ENCODE measurements around the gene PIGT.

PIGT gene

DNA sequence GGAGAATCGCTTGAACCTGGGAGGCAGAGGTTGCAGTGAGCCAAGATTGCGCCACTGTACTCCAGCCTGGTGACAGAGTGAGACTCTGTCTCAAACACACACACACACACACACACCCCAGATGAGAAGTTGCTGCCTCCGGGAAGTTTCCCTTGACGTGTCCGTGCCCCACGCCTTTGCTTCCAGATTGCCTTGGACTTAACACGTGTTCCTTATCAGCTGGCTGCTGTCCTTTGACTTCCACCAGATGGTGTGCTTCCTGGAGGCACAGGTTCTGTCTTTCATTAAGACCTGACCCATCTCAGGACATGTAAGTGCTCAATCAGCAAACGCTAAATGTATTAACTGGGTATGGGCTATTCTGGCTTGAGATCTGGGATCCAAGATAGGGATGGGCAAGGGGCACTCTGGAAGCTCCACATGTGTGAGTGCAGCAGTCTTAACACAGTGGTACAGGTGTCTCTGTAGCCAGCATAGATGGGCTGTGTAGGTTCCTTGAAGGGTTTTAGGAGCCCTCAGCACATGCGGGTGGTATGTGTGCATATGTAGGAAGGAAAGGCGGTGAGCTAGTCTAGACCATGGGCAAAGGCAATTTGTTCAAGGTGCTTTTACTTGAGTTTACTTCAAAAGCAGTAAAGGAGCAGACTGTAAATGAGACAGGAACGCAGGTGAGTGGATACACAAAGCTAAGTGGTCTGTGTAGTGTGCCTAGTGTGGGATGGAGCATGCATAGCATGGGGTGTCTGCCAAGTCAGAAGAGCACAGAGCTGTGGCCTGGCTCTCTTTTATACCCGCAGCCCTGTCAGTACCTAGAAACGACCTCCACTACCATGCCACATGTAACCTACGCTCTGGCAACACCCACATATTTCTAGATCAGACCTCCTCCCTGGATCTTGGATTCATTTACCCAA lies 11.6 kb downstream of the PIGT start:
- no peak for DNase-seq (ENCODE audit: low read depth in 2 of 2)

GRCh38 chr20:45429618-45430017 lies 13.7 kb downstream of the PIGT start:
- DNase-seq (ENCODE audit: low read depth in 2 of 2) = no peak

DNA sequence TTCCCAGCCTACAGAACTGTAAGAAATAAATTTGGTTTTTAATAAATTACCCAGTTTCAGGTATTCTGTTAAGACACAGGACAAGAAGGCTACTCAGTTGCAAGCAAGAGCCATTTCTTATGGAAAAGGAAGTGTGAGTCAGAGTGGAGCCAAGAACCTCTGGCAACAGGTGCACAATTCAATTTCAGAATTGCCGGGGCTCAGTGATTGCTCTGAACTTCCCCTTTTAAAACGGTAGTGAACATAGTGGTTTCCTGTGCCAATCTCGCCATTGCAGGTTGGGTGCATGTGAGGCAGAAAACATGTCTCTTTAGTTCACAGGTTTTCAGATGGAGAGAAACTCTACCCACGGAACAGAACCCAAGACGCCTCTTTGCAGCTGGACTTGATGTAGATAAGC lies 16.4 kb downstream of the PIGT start:
- no peak for DNase-seq (ENCODE audit: low read depth in 2 of 2)

GRCh38 chr20:45433316-45433715 lies 17.4 kb downstream of the PIGT start:
- DNase-seq (ENCODE audit: low read depth in 2 of 2) = no peak

DNA sequence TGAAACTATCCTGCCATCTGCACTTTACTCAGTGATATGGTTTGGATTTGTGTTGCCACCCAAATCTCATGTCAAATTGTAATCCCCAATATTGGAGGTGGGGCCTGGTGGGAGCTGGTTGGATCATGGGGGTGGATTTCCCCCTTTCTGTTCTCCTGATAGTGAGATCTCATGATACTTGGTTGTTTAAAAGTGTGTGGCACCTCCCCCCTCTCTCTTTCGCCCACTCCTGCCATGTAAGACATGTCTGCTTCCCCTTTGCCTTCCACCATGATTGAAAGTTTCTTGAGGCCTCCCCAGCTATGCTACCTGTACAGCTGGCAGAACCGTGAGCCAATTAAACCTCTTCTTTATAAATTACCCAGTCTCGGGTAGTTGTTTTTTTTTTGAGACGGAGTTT lies 18.0 kb downstream of the PIGT start:
- no peak for DNase-seq (ENCODE audit: low read depth in 2 of 2)

DNA sequence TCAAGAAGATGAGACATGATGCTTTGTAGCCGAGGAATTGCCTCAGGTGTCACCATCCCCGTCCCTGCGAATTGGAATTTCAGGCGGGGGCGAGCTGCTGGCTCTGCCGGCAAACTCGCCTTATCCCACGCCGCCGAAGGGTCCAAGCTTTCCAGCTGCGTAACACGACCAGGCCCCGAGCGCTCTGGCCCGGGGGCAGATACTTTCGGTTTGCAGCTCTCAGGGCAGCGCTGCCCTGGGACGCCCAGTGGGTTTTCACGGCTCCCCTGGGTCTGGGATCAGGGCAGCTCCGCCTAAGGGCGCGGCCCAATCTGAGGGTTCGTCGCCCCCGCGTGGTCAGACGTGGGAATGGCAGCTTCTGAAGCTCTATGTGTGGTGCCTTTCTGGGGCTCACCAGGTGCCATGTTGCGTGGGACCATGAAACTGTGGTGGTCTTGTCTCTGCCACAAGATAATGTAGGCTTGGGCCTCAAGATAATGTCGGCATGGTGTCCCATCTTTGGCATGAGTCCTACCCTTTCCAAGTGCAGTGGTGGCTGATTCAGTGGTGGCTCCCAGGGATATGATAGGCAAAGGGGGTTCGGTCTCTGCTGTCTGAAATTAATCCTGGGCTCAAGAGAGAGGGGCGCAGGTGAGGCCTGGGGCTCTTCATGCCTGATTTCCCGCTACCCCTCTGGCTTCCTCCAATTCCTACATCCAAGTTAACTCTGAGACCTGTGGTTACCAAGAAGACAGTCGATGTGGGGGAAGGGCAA lies 21.0 kb downstream of the PIGT start:
- peak; percentile 71 to 76 for DNase-seq (ENCODE audit: low read depth in 2 of 2)

DNA sequence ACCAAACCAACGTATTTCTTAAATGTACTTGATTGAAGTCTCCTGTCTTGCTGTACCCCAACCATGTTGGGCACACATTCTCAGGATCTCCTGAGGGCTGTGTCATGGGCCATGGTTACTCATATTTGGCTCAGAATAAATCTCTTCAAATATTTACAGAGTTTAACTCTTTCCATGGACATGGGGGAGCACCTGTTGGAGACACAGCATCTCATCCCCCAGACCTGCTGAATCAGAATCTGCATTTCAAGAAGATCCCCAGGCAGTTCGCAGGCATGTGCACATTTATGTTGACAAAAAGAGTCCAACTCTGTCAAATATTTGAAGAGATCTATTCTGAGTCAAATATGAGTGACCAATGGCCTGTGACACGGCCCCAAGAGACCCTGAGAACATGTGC lies 24.5 kb downstream of the PIGT start:
- no peak for DNase-seq (ENCODE audit: low read depth in 2 of 2)

DNA sequence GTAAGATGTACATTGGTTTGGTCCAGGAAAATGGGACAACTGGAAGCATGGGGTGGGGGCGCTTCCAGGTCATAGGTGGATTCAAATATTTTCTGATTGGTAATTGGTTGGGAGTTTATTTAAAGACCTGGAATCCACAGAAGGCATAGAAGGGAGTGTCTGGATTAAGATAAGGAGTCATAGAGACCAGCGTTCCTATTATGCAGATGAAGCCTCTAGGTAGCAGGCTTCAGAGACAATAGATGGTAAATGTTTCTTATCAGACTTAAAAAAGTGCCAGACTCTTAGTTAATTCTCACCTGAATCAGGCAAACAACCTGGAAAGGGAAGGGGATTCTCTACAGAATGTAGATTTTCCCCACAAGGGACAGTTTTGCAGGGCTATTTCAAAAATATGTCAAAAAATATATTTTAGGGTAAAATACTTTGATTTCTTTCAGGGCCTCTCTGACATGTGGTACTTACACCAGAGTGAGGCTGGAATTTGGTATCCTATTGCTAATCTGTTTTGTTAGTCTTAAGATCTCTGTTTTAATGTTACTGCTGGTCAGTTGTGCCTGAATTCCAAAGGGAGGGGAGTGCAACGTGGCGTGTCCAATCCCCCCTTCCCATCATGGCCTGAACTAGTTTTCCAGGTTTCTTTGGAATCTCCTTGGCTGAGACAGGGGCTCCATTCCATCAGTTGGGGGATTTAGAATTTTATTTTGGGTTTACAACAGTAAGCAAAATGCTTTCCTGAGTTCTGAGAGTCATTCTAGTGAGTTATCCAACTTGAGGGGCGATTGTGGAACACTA lies 25.1 kb downstream of the PIGT start:
- no peak for DNase-seq (ENCODE audit: low read depth in 2 of 2)

GRCh38 chr20:45441746-45442145 lies 25.8 kb downstream of the PIGT start:
- DNase-seq (ENCODE audit: low read depth in 2 of 2) = no peak

- no peak for DNase-seq (ENCODE audit: low read depth in 2 of 2)
Measured at GRCh38 chr20:45444050-45444449, 28.1 kb downstream of the PIGT start.

DNA sequence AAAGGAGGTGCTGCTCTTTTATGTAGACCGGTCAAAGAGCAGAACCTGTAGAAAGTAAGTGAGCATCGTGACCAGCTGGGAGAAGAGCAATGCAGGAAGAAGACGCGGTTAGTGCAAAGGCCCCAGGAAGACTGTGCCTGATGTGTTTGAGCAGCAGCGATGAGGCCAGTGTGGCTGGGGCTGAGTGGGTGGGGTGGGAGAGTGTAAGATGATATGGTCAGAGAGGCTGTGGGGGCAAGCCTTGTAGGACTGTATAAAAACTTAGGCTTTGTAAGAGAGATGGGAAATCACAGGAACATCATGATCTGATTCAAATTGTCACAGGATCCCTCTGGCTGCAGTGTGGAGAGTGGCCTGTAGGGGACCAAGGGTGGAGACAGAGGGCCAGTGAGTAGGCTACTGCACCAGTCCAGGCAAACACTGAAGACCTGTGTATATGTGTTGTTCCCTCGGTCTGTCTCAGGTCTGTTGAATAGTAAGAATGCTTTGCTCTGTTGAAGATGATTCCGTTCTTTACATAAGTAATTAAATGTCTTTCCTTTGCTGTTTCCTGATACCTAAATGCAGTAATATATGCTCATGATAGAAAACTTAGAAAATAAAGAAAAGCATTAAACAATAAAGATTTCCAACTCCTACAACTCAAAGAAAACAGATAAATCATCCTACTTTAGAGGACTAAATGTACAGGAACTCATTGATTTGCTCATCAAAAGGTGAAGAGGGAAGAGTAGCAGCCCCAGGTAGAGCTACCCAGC lies 30.0 kb downstream of the PIGT start:
- no peak for DNase-seq (ENCODE audit: low read depth in 2 of 2)

- no peak for DNase-seq (ENCODE audit: low read depth in 2 of 2)
Measured at GRCh38 chr20:45448270-45448669, 32.3 kb downstream of the PIGT start.

GRCh38 chr20:45449528-45449927 lies 33.6 kb downstream of the PIGT start:
- DNase-seq (ENCODE audit: low read depth in 2 of 2) = no peak

DNA sequence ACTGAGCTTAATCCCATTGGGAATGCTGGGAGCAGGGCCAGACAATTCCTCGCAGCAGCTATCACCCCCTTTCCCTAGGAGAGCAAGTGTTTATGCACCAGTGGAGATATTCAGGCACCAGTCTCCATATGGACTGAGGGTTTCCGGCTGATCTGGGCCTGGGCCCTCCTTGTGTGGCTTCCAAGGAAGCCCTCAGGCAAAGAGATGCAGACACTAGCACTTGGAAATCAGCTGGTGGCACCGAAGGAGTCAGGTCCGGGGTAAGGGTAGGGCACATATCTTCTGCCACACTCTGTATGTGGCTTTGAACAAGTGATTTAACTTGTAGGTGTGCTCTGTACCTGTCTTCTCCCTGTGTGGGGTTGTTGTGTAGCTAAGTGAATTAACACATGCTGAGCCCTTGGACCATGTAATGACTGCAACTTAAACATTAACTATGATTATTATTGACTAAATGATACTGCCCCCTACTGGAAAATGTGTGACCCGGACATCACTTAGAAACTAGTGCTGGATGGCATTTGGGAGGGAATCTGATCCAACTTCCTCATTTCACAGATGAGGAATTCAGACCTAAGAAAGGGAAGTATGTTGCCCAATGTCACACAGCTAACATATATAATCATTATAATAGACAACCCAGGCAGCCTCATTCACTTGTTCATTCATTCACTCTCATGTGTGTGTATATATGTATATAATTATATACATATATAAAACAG lies 34.3 kb downstream of the PIGT start:
- no peak for DNase-seq (ENCODE audit: low read depth in 2 of 2)

DNA sequence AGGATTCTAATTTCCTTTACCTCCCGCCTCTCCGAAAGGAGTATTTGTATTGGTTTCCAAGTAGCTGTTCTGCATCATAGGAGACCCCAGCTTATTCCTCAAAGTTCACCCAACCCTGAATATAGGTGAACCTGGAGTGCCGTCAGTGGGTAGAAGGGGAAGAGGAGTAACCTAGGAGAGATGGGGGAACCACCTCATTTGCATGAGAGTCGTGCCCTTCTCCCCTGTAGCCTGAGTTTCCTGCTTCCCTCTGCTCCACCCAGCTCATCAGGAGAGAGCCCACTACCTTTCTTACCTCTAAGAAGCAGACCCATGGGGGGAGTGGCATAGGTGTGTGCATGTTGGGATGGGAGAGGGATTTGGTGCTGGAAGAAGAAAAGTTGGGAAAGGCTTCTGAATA lies 36.3 kb downstream of the PIGT start:
- DNase-seq (ENCODE audit: low read depth in 2 of 2) = no peak

- DNase-seq (ENCODE audit: low read depth in 2 of 2) = no peak
Measured at GRCh38 chr20:45452772-45453691, 37.1 kb downstream of the PIGT start.

DNA sequence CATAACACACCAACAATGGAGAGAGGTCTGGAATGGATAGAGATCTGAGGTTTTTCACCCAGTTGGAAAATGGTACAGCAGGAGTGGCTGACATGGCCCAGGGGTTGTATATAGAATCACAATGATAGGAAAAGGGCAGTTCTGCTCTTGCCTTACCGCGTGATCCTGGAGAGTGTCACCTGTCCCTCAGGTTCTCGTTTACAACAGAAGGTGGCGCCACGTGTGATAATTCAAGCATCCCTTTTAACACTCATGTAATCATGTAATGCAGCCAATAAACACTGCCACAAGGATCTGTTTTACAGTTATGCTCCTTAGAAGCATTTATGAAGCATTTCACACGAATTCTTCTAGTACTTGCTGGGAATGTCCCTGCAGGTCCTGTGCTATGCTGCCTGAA lies 40.7 kb downstream of the PIGT start:
- DNase-seq (ENCODE audit: low read depth in 2 of 2) = no peak

- DNase-seq (ENCODE audit: low read depth in 2 of 2) = no peak
Measured at GRCh38 chr20:45459606-45460005, 43.7 kb downstream of the PIGT start.

- DNase-seq (ENCODE audit: low read depth in 2 of 2) = no peak
Measured at GRCh38 chr20:45461225-45461624, 45.3 kb downstream of the PIGT start.
